Measurements from ENCODE around the gene ZNF600. TPM values are rescaled to one million over a fixed set of nuclear protein-coding genes. Genes with fewer than 3 reads are reported as not detected.

Gene ZNF600
- total and polyA plus RNA-seq, 2 experiments from 2014 or later, result 6.0 to 6.9 TPM

DNA sequence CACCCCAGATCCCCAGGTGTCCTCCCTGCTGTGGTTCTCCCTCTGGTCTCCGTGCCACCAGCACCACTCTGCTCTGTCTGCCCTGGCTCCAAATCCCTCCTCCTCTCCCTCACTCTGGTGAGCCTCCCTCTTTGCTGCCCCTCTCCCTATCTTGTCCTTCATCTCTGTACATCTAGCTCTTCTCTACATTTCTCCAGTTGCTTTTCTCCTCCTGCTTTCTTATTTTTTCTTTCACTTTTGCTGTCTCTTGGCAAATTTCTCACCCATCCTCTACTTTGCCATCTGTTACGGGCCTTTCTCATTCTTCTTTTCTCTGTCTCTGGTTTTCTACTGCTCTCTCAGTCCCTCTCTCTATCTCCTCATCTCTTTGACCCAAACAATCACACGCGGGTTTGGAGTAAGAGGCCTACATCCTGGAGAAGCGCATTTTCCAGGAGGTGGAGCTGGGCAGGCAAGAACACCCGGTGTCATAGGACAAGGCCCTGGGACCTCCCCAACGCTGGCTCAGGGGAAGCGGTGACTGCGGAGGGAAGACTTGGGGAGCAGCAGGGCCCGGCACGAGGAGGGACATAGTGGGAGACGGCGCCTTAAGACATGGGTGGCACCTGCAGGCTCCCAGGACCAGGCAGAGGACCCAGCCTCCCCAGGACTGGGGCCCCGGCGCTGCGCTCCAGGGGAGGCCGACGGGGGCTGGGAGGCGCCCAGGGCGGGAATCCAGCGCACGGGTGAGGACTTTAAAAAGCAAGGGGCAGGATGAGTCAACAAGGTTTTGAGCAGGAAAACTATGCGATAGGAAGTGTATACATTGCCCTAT, 61.7 kb downstream of the ZNF600 start:
- TF ChIP-seq, protein P1, sequence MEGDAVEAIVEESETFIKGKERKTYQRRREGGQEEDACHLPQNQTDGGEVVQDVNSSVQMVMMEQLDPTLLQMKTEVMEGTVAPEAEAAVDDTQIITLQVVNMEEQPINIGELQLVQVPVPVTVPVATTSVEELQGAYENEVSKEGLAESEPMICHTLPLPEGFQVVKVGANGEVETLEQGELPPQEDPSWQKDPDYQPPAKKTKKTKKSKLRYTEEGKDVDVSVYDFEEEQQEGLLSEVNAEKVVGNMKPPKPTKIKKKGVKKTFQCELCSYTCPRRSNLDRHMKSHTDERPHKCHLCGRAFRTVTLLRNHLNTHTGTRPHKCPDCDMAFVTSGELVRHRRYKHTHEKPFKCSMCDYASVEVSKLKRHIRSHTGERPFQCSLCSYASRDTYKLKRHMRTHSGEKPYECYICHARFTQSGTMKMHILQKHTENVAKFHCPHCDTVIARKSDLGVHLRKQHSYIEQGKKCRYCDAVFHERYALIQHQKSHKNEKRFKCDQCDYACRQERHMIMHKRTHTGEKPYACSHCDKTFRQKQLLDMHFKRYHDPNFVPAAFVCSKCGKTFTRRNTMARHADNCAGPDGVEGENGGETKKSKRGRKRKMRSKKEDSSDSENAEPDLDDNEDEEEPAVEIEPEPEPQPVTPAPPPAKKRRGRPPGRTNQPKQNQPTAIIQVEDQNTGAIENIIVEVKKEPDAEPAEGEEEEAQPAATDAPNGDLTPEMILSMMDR (conservative IDR thresholded peaks at IDR 0.05; ENCODE audit: low read depth in 2 of 2), result no peak
- TF ChIP-seq STAT1 (IDR thresholded peaks at IDR 0.05; ENCODE audit: unreplicated experiment) (no peak), NANOG (IDR thresholded peaks at IDR 0.05; ENCODE audit: borderline replicate concordance) (no peak), ETS1 (IDR thresholded peaks at IDR 0.05) (no peak), REST (IDR thresholded peaks at IDR 0.05; ENCODE audit: unreplicated experiment) (no peak), EZH2 (IDR thresholded peaks at IDR 0.05; ENCODE audit: low read depth, unreplicated experiment) (no peak), JUNB (IDR thresholded peaks at IDR 0.05; ENCODE audit: unreplicated experiment) (no peak), POLR2AphosphoS5 (IDR thresholded peaks at IDR 0.05; ENCODE audit: low read depth) (no peak), CREB1 (CRISPR knock-in tag; IDR thresholded peaks at IDR 0.05; ENCODE audit: low read depth) (no peak), ZNF331 (CRISPR knock-in tag; IDR thresholded peaks at IDR 0.05; ENCODE audit: low read depth) (no peak), EZH2phosphoT487 (IDR thresholded peaks at IDR 0.05; ENCODE audit: unreplicated experiment) (no peak), ZNF114 (CRISPR knock-in tag; IDR thresholded peaks at IDR 0.05) (no peak)
- TF ChIP-seq, protein P2, sequence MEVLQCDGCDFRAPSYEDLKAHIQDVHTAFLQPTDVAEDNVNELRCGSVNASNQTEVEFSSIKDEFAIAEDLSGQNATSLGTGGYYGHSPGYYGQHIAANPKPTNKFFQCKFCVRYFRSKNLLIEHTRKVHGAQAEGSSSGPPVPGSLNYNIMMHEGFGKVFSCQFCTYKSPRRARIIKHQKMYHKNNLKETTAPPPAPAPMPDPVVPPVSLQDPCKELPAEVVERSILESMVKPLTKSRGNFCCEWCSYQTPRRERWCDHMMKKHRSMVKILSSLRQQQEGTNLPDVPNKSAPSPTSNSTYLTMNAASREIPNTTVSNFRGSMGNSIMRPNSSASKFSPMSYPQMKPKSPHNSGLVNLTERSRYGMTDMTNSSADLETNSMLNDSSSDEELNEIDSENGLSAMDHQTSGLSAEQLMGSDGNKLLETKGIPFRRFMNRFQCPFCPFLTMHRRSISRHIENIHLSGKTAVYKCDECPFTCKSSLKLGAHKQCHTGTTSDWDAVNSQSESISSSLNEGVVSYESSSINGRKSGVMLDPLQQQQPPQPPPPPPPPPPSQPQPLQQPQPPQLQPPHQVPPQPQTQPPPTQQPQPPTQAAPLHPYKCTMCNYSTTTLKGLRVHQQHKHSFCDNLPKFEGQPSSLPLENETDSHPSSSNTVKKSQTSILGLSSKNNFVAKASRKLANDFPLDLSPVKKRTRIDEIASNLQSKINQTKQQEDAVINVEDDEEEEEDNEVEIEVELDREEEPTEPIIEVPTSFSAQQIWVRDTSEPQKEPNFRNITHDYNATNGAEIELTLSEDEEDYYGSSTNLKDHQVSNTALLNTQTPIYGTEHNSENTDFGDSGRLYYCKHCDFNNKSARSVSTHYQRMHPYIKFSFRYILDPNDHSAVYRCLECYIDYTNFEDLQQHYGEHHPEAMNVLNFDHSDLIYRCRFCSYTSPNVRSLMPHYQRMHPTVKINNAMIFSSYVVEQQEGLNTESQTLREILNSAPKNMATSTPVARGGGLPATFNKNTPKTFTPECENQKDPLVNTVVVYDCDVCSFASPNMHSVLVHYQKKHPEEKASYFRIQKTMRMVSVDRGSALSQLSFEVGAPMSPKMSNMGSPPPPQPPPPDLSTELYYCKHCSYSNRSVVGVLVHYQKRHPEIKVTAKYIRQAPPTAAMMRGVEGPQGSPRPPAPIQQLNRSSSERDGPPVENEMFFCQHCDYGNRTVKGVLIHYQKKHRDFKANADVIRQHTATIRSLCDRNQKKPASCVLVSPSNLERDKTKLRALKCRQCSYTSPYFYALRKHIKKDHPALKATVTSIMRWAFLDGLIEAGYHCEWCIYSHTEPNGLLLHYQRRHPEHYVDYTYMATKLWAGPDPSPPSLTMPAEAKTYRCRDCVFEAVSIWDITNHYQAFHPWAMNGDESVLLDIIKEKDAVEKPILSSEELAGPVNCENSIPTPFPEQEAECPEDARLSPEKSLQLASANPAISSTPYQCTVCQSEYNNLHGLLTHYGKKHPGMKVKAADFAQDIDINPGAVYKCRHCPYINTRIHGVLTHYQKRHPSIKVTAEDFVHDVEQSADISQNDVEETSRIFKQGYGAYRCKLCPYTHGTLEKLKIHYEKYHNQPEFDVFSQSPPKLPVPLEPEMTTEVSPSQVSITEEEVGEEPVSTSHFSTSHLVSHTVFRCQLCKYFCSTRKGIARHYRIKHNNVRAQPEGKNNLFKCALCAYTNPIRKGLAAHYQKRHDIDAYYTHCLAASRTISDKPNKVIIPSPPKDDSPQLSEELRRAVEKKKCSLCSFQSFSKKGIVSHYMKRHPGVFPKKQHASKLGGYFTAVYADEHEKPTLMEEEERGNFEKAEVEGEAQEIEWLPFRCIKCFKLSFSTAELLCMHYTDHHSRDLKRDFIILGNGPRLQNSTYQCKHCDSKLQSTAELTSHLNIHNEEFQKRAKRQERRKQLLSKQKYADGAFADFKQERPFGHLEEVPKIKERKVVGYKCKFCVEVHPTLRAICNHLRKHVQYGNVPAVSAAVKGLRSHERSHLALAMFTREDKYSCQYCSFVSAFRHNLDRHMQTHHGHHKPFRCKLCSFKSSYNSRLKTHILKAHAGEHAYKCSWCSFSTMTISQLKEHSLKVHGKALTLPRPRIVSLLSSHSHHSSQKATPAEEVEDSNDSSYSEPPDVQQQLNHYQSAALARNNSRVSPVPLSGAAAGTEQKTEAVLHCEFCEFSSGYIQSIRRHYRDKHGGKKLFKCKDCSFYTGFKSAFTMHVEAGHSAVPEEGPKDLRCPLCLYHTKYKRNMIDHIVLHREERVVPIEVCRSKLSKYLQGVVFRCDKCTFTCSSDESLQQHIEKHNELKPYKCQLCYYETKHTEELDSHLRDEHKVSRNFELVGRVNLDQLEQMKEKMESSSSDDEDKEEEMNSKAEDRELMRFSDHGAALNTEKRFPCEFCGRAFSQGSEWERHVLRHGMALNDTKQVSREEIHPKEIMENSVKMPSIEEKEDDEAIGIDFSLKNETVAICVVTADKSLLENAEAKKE (CRISPR knock-in tag; IDR thresholded peaks at IDR 0.05), result no peak
- no peak overlapping the region for H3K27ac Mint-ChIP-seq
- peaks cover 60% of the 10 kb centered on the region for H3K36me3 Mint-ChIP-seq (ENCODE audit: low read depth)
- H3K4me3 ChIP-seq, result no peak overlapping the region
- H3K4me3 Mint-ChIP-seq, result no peak overlapping the region
- no peak overlapping the region for H2AFZ ChIP-seq
- H3K4me1 Mint-ChIP-seq, result peaks cover 5% of the 10 kb centered on the region
- peaks cover 3% of the 10 kb centered on the region; the same call in 1 of the 2 replicates for H3K79me2 ChIP-seq (replicated peaks; ENCODE audit: insufficient read depth)
- no peak for ATAC-seq
- H3K9me3 Mint-ChIP-seq, result peaks cover 30% of the 10 kb centered on the region
- H3K9me2 ChIP-seq (ENCODE audit: insufficient read depth), result no peaks in the 10 kb centered on the region
- H4K20me1 ChIP-seq (replicated peaks; ENCODE audit: insufficient read depth), result peaks cover 7% of the 10 kb centered on the region
- peaks cover 9% of the 10 kb centered on the region for H3K27me3 Mint-ChIP-seq (ENCODE audit: insufficient read depth, low read depth, poor library complexity)
- H3K4me2 ChIP-seq, result no peak overlapping the region; the same call in 1 of the 2 replicates
- no peaks in the 10 kb centered on the region for H3F3A ChIP-seq (replicated peaks; ENCODE audit: low read depth)
- no peaks in the 10 kb centered on the region for H3K27me3 ChIP-seq (ENCODE audit: insufficient read depth)
- H3K27ac ChIP-seq (ENCODE audit: low read depth), result no peak overlapping the region
- no peak for DNase-seq (ENCODE audit: low spot score)
- no peaks in the 10 kb centered on the region for H3K4me1 ChIP-seq (ENCODE audit: insufficient read depth)
- H3K36me3 ChIP-seq (ENCODE audit: insufficient read depth), result no peaks in the 10 kb centered on the region
